HG03175 (cell line): ENCODE results near the gene CMTM3.
A peak's percentile ranks its signal among the peaks of the same experiment; 100 is the strongest.
"Not testable (repeated sequence)": the region's sequence is repeated elsewhere in the genome, so short reads cannot be mapped to it uniquely, and the experiment has no call there.

Source experiments
- ATAC-seq: cut with Tn5 transposase; IDR thresholded peaks from one replicate; pipeline ENCODE4 v1.9.1; 2021; ENCODE audit warnings: mild to moderate bottlenecking, moderate library complexity; ENCODE audit not compliant: unreplicated experiment

Gene CMTM3

DNA sequence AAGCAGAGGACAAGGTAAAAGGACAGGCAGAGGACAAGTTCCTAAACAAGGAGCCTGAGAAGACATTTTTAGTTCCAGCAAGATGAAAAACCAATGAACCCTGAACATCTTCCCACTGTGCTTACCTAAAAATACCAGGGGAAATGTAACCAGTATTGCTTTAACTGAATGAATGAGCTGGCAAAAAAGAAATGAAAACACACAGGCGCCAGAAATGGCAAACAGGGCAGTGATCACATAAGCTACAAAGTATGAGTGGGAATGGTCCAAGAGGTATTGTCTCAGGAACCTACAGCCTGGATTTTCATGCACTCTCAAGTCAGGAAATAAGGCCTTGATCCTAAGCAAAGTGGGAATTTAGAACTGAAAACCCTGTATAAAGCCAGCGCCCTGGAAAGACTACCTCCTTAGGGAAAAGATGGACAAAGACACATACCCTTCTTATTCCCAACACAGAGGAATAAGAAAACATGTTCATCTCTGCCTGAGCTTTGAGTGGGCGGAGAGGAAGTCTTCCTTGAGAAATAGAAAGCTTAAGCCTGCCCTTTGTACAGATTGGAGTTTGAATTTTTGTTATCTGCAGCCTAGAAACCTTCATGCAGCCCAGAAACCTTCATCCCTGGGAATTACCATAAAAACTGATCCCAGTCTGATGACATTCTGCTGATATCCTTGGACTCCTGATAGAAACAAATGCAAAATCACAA is 23.1 kb upstream of the CMTM3 start:
- ATAC-seq, result no peak

DNA sequence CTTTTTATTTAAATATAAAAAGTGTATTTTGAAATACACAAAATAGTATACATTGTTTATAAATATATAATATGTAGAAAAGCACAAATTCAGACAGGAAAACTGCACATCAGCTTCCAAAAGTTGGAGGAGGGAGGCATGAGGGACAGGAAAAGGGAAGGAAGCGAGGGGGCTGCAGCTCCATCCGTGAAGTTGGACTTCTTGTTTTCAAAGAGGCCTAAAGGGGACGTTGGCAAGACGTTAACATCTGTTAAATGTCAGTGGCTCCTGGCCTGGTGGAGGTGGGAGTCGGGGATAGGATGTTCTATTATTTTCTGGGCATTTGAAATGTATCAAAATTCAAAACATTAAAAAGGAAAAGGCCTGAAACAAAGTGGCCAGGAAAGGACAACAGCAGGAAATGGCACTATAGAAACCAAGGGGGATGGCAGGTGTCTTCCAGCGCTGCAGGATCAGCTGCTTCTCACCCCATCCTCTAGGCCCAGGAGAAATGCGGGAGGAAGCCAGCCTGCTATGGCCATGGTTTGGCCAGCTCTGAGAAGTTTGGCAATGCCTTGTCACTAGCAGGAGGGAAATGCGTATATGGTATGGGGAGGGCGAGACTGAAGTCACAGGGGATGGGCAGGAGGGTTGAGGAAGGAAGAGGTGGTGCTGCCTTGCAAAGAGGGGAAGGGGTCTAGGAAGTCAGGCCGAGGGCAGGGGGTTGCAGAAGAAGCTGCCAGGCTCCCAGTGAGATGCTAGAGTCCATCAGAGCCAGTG is 18.8 kb upstream of the CMTM3 start:
- ATAC-seq, result no peak

GRCh38 chr16:66587881-66588600 is 16.5 kb upstream of the CMTM3 start:
- ATAC-seq, result no peak

DNA sequence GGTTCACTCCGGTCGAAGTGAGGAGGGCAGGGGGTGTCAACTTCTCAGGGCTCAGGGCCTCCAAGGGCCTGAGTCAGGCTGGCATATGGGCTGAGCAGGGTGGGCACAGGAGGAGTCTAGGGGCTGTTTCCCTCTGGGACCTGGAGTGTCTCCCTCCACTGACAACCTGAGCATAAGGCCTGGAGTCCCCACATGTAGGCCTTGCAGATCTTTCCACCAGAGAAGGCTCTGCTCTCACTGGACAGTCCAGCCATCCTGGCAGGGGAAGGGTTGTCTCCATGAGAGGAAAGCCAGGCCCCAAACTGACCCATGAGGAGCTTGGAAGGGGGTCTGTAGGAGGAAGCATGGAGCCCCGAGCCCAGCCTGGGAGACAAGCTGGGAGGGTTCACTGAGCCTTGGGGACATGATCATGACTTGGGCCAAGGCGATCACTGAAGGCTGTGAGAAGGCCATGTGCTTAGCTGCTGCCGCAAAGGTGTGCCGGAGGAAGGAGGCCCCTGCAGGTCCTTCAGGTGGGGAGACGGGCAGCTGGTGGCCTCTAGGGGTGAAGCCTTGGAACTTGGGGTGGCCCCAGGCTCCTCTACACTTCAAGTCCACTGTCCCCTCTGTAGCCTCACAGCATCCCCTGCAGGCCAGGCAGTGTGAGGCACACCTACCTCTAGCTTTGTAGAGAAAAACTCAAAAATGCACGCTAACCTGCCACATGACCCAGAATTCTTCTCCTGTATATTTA is 15.4 kb upstream of the CMTM3 start:
- peak; percentile 79 for ATAC-seq

GRCh38 chr16:66590322-66590721 is 14.2 kb upstream of the CMTM3 start:
- ATAC-seq, result peak; percentile 46

GRCh38 chr16:66591018-66591417 is 13.5 kb upstream of the CMTM3 start:
- ATAC-seq, result no peak

- ATAC-seq, result no peak
Observed at GRCh38 chr16:66592241-66592640, 12.3 kb upstream of the CMTM3 start.

DNA sequence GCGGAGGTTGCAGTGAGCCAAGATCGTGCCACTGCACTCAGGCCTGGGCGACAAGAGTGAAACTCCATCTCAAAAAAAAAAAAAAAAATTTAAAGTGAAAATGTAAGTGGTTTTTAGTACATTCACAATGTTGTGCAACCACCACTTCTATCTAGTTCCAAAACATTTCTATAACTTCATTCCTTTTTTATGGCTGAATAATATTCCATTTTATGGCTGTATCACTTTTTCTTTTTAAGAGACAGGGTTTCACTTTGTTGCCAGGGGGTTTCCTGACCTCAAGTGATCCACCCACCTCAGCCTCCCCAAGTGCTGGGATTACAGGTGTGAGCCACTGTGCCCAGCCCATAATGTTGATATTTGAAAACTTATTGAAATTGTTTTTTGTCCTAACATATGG is 11.7 kb upstream of the CMTM3 start:
- ATAC-seq, result no peak

GRCh38 chr16:66594739-66595138 is 9.8 kb upstream of the CMTM3 start:
- ATAC-seq, result no peak

DNA sequence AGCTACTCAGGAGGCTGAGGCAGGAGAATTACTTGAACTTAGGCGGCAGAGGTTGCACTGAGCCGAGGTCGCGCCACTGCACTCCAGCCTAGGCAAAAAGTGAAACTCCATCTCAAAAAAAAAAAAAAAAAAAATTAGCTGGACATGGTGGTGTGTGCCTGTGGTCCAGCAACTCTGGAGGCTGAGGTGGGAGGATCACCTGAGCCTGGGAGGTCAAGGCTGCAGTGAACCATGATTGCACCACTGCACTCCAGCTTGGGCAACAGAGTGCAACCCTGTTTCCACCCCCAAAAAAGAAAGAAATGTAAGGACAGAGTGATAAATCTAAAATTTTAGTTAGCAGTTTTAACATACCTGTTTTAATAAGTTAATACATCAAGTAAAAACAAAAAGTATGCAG is 7.9 kb upstream of the CMTM3 start:
- not testable (repeated sequence) for ATAC-seq

GRCh38 chr16:66596986-66597848 is 7.3 kb upstream of the CMTM3 start:
- ATAC-seq, result no peak

DNA sequence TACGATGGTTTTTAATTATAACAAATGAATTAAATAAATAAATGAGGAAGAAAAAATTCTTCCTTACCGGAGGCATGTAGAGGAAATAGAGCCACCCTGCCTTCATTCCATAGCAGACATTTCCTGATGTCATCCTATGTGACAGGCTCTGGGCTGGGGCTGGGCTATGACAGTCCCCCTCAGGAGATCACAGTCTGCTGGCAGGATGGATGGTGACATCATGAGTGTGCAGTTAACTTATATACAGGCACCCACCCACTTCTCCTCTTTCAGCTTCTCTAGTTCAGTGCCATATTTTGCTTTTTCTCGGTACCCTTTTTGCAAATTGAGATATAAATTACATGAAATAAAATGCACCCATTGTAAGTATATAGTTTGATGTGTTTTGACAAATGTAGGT is 6.4 kb upstream of the CMTM3 start:
- ATAC-seq, result no peak

- no peak for ATAC-seq
Observed at GRCh38 chr16:66599726-66600125, 4.8 kb upstream of the CMTM3 start.

DNA sequence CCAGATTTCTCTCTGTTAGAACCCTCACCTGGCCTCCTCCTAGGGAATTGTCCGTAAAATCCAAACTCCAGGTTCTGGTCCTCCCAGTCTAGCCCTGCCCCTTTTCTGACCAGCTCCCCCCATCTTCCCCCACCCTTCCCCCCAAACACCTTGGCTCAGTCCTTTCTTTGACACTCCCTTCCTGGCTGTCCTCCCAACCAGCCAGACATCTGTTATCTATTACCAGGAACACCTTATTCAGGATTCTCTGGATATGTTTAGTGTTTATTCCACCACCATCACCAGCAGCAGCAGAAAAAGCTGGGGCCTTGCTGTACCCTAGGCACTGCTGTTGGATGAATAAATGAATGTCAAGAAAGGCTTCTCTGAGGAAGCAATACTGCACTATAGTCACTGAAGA is 4.0 kb upstream of the CMTM3 start:
- ATAC-seq, result no peak

DNA sequence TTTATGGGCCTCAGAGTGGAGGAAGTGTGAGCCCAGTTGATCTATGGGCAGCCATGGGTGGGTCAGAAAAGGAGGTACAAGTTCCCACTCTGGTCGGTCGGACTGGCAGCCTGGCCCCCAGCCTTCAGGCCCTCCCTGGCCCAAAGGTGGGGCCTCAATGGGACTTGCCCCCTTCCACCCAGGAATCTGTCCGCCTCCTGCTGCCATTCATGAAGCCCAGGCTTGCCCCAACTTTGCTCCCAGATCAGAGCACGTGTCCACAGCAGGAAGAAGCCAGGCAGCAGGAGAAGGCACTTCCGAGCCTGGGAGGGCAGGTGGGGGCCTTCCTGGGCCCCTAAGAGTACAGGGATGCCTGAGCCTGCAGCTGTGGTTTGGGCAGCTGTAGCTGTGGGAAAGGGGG is 3.0 kb upstream of the CMTM3 start:
- no peak for ATAC-seq

DNA sequence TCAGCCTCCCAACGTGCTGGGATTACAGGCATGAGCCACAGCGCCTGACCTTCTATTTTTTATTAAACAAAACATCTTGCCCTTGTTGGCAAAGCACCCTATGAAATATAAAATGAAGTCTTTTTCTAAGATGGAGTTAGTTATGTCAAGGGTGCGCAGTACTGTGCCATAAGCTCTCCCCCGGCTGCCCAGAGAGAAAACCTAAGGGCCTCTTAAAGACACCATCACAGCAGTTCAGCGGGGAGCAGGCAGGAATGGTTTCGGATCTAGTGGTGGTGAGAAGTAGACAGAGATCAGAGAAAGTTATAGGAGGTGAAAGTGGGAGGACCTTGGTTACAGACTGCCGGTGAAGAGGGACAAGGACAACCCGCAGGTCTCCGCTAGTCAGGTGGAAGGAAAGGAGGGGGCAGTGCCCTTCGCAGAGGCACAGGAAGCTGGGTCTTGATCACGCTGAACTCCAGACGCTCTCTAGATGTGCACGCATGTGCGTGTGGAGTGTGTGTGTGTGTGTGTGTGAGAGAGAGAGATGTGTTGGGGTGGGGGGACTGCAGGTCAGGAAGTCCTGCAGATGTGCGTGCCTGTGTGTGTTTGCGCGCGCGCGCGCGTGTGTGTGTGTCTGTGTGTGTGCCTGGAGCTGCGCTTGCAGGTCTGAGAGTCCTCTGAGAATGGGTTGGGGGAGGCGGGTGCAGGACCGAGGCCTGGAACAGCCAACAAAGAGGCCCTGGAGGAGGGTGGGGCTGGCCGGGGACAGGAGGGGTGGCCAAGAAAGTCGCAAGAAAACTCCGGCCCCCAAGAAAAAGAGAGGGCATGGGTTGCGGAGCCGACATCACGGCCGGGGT is 748 bp upstream of the CMTM3 start:
- peak; percentile 24 for ATAC-seq

GRCh38 chr16:66605177-66605978 is 874 bp downstream of the CMTM3 start:
- peak; percentile 2 for ATAC-seq

DNA sequence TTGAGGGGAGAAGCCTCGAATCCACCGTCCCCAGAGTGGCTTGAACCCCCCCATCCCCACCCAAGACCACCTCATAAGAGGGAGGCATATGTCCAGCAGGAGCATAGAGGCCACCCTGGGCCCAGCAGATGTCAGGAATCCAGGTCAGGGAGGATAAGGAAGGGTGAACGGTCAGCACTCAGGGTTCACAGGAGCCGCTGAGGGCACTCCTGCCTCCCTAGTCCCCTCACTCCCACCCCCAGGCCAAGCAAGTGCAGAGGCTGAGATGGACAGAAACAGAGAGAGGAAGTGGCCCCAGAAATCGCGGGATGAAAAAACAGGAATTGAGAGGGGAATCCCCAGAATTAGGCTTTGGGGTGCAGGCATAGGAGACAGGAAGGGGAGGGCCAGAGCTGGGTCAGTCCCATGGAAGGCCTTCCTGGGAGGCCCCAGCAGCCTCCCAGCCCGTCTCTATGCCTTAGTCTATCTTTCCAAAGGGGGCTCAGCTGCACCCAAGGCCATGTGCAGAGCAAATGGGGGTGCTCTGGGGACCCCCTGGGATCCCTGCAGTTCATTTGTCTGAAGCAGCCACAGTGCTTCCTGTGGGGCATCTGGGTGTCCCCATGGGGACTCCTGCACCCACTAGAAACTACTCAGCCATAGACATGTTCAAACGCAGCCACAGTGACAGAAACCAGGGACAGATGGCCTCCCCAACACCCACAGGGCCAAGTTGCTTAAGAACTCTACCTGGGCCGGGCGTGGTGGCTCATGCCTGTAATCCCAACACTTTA is 1.7 kb downstream of the CMTM3 start:
- ATAC-seq, result peak; percentile 59
